ENCODE data around the gene LTBP3.

GRCh38 chr11:65553301-65554001 lies 4.7 kb downstream of the LTBP3 start:
- no peak for TF ChIP-seq ZNF384 (IDR thresholded peaks at IDR 0.05)
- no peak for TF ChIP-seq CTBP1 (IDR thresholded peaks at IDR 0.05; ENCODE audit: borderline replicate concordance)
- no peak for TF ChIP-seq BHLHE40 (IDR thresholded peaks at IDR 0.05; ENCODE audit: borderline replicate concordance)
- no peak for TF ChIP-seq HDGF (IDR thresholded peaks at IDR 0.05; ENCODE audit: borderline replicate concordance)
- no peak for TF ChIP-seq SUZ12 (IDR thresholded peaks at IDR 0.05)
- no peak for TF ChIP-seq FOXM1 (IDR thresholded peaks at IDR 0.05; ENCODE audit: borderline replicate concordance)
- TF ChIP-seq ELF4 (IDR thresholded peaks at IDR 0.05), result no peak
- TF ChIP-seq TARDBP (IDR thresholded peaks at IDR 0.05), result no peak

Data from HEK293T (cell line).